Vagina (tissue), 2 donors: ENCODE data around the gene SMARCC1. TPM values are rescaled to one million over a fixed set of nuclear protein-coding genes. Genes with fewer than 3 reads are reported as not detected.

Experiments used
- DNase-seq, 2 donors: peaks; one replicate each; pipeline ENCODE4 v3.0.0-alpha.2; 2017; ENCODE audit errors: extremely low spot score in 2 of 2
- H3K27ac ChIP-seq: fragments of 200-600 bp; sonication (generic); one replicate; pipeline ENCODE4 v1.5.1; 2019
- H3K27me3 ChIP-seq: fragments of 200-600 bp; sonication (generic); one replicate; pipeline ENCODE4 v1.5.1; 2019
- H3K36me3 ChIP-seq, 2 donors: fragments of 200-600 bp; sonication (generic); one replicate each; pipeline ENCODE4 v1.5.1; 2017 to 2019
- H3K4me1 ChIP-seq: fragments of 200-600 bp; sonication (generic); one replicate; pipeline ENCODE4 v1.5.1; 2019
- H3K4me3 ChIP-seq, 2 donors: fragments of 200-600 bp; sonication (generic); 1 replicate in 1 of 2; 2 replicates in 1 of 2; pipeline ENCODE4 v1.5.1; 2016 to 2019
- H3K9me3 ChIP-seq: fragments of 200-600 bp; sonication (generic); one replicate; pipeline ENCODE4 v1.5.1; 2019
- CTCF ChIP-seq, 3 experiments: fragments of 450-650 bp in 2 of 3; fragments of 200-600 bp in 1 of 3; sonication (generic) in 1 of 3; IDR thresholded peaks; one replicate each; pipeline ENCODE4 v1.5.1; 2017 to 2019; ENCODE audit warnings: antibody characterized with exemption in 3 of 3, mild to moderate bottlenecking in 2 of 3, moderate library complexity in 2 of 3
- POLR2A ChIP-seq, 2 donors: fragments of 450-650 bp; IDR thresholded peaks; one replicate each; pipeline ENCODE4 v1.6.1; 2017; ENCODE audit warnings: antibody characterized with exemption in 2 of 2, mild to moderate bottlenecking in 2 of 2, moderate library complexity in 2 of 2
- POLR2AphosphoS5 ChIP-seq, 2 donors: sonication (generic); formaldehyde crosslinking; IDR thresholded peaks; one replicate each; pipeline ENCODE4 v1.9.0; 2017; ENCODE audit warnings: antibody characterized with exemption in 2 of 2, mild to moderate bottlenecking in 2 of 2, low read depth in 1 of 2; ENCODE audit not compliant: insufficient read depth in 1 of 2
- intact Hi-C: fragments of 100-400 bp; cut with DNase I; formaldehyde crosslinking; loops from one replicate; pipeline ENCODE4 v1.15.1; 2023
- total RNA-seq: library from RNA; depleted of rRNA; stranded (reverse); fragments of >200 nt; gene quantifications from one replicate; pipeline ENCODE4 v1.2.3, GENCODE V29; 2016

SMARCC1 gene
- total RNA-seq, 1 donor from 2014 or later: 39.0 TPM

GRCh38 chr3:47645551-47645950 lies 136.1 kb downstream of the SMARCC1 start:
- Histone ChIP-seq H3K9me3 (no peaks in the 10 kb centered on the region), H3K4me1 (peaks cover 14% of the 10 kb centered on the region), H3K36me3 (peaks cover 0 to 5% of the 10 kb centered on the region in 2 donors), H3K27me3 (no peaks in the 10 kb centered on the region), H3K4me3 (no peak overlapping the region), H3K27ac (no peak overlapping the region)
- no peak for DNase-seq
- TF ChIP-seq POLR2AphosphoS5 (IDR thresholded peaks at IDR 0.05; ENCODE audit: insufficient read depth in 1 of 2, low read depth in 1 of 2): no peak
- no peak for TF ChIP-seq POLR2A (IDR thresholded peaks at IDR 0.05)
- no peak for TF ChIP-seq CTCF (IDR thresholded peaks at IDR 0.05)
- intact Hi-C loops: no loop called here

GRCh38 chr3:47643092-47643491 lies 138.6 kb downstream of the SMARCC1 start:
- no peaks in the 10 kb centered on the region for H3K9me3 ChIP-seq
- H3K27me3 ChIP-seq: no peaks in the 10 kb centered on the region
- H3K36me3 ChIP-seq: peaks cover 0 to 9% of the 10 kb centered on the region in 2 donors
- H3K4me3 ChIP-seq: no peak overlapping the region
- no peak overlapping the region for H3K27ac ChIP-seq
- peaks cover 14% of the 10 kb centered on the region for H3K4me1 ChIP-seq
- intact Hi-C loops: no loop called here
- TF ChIP-seq POLR2AphosphoS5 (IDR thresholded peaks at IDR 0.05; ENCODE audit: insufficient read depth in 1 of 2, low read depth in 1 of 2) (no peak), CTCF (IDR thresholded peaks at IDR 0.05) (no peak), POLR2A (IDR thresholded peaks at IDR 0.05) (no peak)
- no peak for DNase-seq

GRCh38 chr3:47641739-47642138 lies 140.0 kb downstream of the SMARCC1 start:
- intact Hi-C loops: no loop called here
- no peaks in the 10 kb centered on the region for H3K27me3 ChIP-seq
- DNase-seq: no peak
- H3K4me1 ChIP-seq: peaks cover 11% of the 10 kb centered on the region
- H3K27ac ChIP-seq: no peak overlapping the region
- no peak overlapping the region for H3K4me3 ChIP-seq
- no peaks in the 10 kb centered on the region for H3K9me3 ChIP-seq
- no peak for TF ChIP-seq POLR2A (IDR thresholded peaks at IDR 0.05)
- no peak for TF ChIP-seq CTCF (IDR thresholded peaks at IDR 0.05)
- peaks cover 0 to 11% of the 10 kb centered on the region in 2 donors for H3K36me3 ChIP-seq

- DNase-seq: no peak
- TF ChIP-seq CTCF (IDR thresholded peaks at IDR 0.05) (no peak), POLR2A (IDR thresholded peaks at IDR 0.05) (no peak), POLR2AphosphoS5 (IDR thresholded peaks at IDR 0.05; ENCODE audit: insufficient read depth in 1 of 2, low read depth in 1 of 2) (no peak)
- H3K27ac ChIP-seq: no peak overlapping the region
- H3K27me3 ChIP-seq: no peaks in the 10 kb centered on the region
- peaks cover 0 to 29% of the 10 kb centered on the region in 2 donors for H3K36me3 ChIP-seq
- intact Hi-C loops: no loop called here
- H3K9me3 ChIP-seq: no peaks in the 10 kb centered on the region
- no peak overlapping the region for H3K4me3 ChIP-seq
- no peaks in the 10 kb centered on the region for H3K4me1 ChIP-seq
Observed at GRCh38 chr3:47636921-47637320, 144.8 kb downstream of the SMARCC1 start.

GRCh38 chr3:47636225-47636624 lies 145.5 kb downstream of the SMARCC1 start:
- Histone ChIP-seq H3K4me3 (no peak overlapping the region), H3K27me3 (no peaks in the 10 kb centered on the region), H3K4me1 (no peaks in the 10 kb centered on the region), H3K36me3 (peaks cover 0 to 32% of the 10 kb centered on the region in 2 donors), H3K9me3 (no peaks in the 10 kb centered on the region), H3K27ac (no peak overlapping the region)
- TF ChIP-seq POLR2AphosphoS5 (IDR thresholded peaks at IDR 0.05; ENCODE audit: insufficient read depth in 1 of 2, low read depth in 1 of 2): no peak
- TF ChIP-seq CTCF (IDR thresholded peaks at IDR 0.05): no peak
- TF ChIP-seq POLR2A (IDR thresholded peaks at IDR 0.05): no peak
- no peak for DNase-seq
- intact Hi-C loops: no loop called here
